Loucy (cell line): Measurements from ENCODE around the gene MCM3AP.

Experiments used
- EZH2phosphoT487 ChIP-seq: fragments of 200-600 bp; IDR thresholded peaks from 2 replicates; pipeline ENCODE4 v1.6.1; 2018; ENCODE audit warnings: antibody characterized with exemption, mild to moderate bottlenecking, moderate library complexity, borderline replicate concordance
- TF ChIP-seq, protein P1 (sequence below): fragments of 200-600 bp; sonication (generic); conservative IDR thresholded peaks from 2 replicates; pipeline ENCODE4 v1.5.1; 2014; ENCODE audit warnings: mild to moderate bottlenecking, antibody characterized with exemption, low read length

DNA sequence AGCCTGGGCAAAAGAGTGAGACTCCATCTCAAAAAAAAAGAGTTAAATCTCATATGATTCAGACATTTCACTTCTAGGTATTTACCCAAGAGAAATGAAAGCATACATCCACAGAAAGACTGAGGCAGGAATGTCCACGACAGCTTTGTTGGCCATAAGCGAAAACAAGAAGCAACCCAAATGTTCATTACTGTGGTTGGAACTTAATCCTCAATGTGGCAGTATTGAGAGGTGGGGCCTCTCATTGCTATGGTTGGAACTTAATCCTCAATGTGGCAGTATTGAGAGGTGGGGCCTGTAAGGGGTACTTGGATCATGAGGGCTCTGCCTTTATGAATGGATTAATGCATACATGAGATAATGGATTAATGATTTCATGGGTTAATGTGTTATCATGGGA is 23.0 kb upstream of the MCM3AP start:
- TF ChIP-seq, protein P1, sequence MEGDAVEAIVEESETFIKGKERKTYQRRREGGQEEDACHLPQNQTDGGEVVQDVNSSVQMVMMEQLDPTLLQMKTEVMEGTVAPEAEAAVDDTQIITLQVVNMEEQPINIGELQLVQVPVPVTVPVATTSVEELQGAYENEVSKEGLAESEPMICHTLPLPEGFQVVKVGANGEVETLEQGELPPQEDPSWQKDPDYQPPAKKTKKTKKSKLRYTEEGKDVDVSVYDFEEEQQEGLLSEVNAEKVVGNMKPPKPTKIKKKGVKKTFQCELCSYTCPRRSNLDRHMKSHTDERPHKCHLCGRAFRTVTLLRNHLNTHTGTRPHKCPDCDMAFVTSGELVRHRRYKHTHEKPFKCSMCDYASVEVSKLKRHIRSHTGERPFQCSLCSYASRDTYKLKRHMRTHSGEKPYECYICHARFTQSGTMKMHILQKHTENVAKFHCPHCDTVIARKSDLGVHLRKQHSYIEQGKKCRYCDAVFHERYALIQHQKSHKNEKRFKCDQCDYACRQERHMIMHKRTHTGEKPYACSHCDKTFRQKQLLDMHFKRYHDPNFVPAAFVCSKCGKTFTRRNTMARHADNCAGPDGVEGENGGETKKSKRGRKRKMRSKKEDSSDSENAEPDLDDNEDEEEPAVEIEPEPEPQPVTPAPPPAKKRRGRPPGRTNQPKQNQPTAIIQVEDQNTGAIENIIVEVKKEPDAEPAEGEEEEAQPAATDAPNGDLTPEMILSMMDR: no peak
- TF ChIP-seq EZH2phosphoT487: no peak
